Cardiac fibroblast (primary cell): ENCODE measurements around the gene NSMF.

Experiments used
- DNase-seq, 2 donors: peaks; one replicate each; pipeline versions ENCODE4 v3.0.0 to v3.0.0-alpha.2; 2010; ENCODE audit warnings: low read depth in 2 of 2
- H3K4me3 ChIP-seq, 2 donors: replicated peaks in 1 of 2; 1 replicate in 1 of 2; 2 replicates in 1 of 2; pipeline ENCODE4 v1.5.1; 2011; ENCODE audit warnings: low read depth in 2 of 2, low read length in 2 of 2, mild to moderate bottlenecking in 2 of 2, moderate library complexity in 1 of 2
- TF ChIP-seq, protein P1 (sequence below): IDR thresholded peaks from one replicate; pipeline ENCODE4 v1.5.1; 2011; ENCODE audit warnings: low read depth, mild to moderate bottlenecking, low read length, inconsistent platforms

Gene NSMF

DNA sequence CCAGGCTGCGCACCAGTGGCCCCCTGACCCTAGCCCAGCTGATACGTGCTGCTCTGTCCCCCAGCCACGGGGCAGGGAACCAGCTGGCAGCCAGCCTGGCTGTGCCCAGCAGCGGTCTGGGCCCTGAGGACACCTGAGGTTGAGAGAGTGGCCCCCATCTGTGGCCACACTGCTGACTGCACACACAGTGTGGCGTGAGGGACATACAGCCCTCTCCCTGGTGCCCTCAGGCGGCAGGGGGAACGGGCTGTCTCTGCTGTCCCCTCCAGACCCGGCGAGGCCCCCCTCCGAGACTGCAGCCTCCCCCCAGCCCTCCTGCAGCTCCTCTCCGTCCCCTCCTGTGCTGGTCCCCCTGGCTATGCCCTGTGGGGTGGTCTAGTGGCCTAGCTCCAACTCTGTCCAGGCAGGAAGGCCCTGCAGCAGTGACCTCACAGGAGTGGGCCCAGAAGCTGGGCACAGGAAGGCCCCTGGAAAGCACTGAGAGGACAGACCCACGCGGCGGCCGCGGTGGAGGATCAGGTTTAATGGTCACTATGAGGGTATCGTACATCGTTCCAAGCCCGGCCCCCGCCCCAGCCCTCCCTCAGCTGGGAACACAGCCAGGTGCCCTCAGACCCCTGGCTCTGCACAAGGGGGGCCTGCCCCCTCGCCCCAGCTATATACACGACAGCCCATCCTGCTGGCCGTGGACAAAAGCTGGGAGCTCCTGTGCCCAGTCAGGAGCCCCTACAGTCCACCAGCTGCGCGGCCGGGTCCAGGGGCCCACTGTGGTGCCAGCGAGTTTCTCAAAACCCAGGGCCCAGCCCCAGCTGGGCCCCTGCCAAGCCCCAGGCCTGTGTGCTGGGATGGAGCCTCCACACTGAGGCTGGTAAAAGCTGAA, 11.2 kb downstream of the NSMF start:
- DNase-seq = no peak
- no peak overlapping the region for H3K4me3 ChIP-seq
- TF ChIP-seq, protein P1, sequence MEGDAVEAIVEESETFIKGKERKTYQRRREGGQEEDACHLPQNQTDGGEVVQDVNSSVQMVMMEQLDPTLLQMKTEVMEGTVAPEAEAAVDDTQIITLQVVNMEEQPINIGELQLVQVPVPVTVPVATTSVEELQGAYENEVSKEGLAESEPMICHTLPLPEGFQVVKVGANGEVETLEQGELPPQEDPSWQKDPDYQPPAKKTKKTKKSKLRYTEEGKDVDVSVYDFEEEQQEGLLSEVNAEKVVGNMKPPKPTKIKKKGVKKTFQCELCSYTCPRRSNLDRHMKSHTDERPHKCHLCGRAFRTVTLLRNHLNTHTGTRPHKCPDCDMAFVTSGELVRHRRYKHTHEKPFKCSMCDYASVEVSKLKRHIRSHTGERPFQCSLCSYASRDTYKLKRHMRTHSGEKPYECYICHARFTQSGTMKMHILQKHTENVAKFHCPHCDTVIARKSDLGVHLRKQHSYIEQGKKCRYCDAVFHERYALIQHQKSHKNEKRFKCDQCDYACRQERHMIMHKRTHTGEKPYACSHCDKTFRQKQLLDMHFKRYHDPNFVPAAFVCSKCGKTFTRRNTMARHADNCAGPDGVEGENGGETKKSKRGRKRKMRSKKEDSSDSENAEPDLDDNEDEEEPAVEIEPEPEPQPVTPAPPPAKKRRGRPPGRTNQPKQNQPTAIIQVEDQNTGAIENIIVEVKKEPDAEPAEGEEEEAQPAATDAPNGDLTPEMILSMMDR = no peak

DNA sequence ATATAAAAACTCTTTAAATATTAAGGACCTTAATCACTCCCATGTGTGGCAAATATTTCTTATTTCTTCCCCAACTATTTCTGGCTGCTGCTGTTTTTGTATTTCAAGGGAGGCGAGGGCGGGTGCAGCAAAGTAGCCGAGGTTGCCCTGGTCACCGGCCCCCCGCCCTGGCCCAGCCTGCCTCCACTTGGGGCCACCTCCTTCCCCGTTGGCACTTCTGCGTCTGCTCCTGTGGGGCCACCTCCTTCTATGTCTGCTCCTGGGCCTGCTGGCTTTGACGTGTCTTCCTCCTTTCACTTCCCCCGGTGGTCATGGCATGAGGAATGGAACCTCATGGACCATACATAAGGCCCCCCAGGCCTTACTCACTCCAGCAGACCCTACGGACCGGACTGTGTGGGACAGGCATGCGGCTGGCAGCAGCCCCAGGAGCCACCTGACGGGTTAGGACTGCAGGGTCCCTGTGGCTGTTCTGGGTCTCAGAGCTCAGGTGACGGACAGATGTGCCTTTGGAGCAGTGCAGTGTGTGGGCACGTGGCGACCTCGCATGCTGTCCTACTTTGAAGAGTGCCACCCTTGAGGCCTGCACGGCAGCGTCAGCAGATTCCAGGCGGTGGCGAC, 12.2 kb downstream of the NSMF start:
- TF ChIP-seq, protein P1 = no peak
- no peak for DNase-seq
- H3K4me3 ChIP-seq = no peak overlapping the region

DNA sequence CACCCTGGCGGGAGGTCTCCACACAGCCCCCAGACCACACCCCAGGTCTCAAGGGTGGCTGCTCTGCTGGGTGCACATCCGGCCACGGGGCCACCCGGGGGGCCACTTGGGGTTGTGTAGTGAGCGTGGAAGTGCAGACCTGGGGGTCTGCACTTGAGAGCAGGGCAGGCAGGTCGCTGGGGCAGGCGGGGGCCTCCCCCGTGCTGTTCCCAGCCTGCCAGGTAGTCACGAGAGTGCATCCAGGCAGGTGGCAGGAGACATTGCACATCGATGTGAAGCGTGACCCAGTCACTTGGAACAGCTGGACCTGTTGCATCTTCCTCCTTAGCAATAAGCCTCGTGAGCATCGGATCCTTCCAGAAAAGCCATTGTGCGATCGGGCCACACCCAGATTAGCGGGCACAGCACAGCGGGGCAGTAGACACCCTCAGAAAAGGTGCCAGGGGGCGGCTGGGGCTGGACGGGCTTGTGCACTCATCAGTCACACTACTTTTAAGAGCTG, 13.2 kb downstream of the NSMF start:
- TF ChIP-seq, protein P1 = no peak
- no peak for DNase-seq
- H3K4me3 ChIP-seq = no peak overlapping the region

DNA sequence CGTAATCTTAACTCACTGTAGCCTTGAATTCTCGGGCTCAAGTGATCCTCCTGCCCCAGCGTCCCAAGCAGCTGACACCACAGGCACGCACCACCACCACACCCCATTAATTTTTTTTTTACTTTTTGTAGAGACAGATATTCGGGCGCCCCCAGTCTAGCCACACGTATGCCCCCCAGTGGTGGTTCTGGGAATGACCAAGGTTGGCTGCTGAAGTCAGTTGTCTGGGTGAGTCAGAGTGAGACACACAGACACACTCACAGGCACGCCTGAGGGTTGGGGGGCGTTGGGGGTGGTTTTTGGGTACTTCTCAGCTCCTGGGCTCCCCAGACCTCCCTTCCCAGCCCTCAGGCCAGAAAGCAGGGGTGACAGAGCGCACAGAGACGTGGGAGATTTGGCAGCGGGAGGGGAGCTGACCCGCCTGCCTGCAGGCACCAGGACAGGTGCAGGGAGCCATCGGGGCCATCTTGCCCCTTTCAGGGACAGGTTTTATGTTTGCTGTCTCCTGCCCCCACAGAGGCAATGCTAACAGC, 13.8 kb downstream of the NSMF start:
- no peak overlapping the region for H3K4me3 ChIP-seq
- DNase-seq = peak; percentile 80 to 85
- TF ChIP-seq, protein P1 = peak; percentile 87

DNA sequence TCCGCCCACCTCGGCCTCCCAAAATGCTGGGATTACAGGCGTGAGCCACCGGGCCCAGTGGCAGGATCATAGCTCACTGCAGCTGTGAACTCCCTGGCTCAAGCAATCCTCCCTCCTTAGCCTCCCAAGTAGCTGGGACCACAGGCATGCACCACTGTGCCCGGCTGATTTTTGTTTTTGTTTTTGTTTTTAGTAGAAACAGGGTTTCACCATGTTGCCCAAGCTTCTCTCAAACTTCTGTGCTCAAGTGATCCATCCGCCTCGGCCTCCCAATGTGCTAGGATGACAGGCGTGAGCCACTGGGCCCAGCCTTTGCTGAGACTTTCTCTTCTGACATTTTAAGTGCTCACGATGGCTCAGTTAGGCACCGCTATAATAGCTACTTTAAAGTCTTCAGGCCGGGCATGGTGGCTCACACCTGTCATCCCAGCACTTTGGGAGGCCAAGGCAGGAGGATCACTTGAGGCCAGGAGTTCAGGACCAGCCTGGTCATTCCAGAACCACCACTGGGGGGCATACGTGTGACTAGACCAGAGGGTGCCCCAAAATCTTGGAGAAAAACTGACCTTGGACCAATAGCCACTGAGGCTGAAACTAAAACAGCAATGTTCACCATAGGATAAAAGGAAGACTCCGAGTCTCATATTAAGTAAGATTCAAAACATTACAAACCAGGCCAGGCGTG, 14.9 kb downstream of the NSMF start:
- TF ChIP-seq, protein P1 = no peak
- no peak for DNase-seq
- H3K4me3 ChIP-seq = no peak overlapping the region

DNA sequence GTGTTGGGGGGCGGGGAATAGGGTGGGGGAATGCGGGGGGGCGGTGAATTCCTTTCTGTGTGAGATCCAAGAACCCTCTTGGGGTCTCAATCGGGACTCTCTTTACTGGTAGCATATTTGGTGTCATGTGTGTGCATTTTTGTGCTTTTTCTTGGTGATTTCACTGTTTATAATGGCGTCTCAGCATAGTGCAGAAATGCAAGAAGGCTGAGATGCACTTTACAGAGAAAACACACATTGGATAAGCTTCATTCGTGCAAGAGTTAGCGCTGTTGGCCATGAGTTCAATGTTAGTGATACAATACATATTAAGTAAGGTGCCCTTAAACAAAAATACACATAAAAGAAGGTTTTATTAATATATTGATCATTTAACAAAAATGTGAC, 17.2 kb downstream of the NSMF start:
- TF ChIP-seq, protein P1 = no peak
- DNase-seq = no peak
- H3K4me3 ChIP-seq = no peak overlapping the region
